Natural killer cell treated with Interleukin-12 subunit alpha and Interleukin-12 subunit beta and Interleukin-15 and Interleukin-18, amount 100 ng/mL, for 72 hours (primary cell): Measurements from ENCODE around the gene PSMD9. TPM values are rescaled to one million over a fixed set of nuclear protein-coding genes. Genes with fewer than 3 reads are reported as not detected.

ENCODE experiments used
- ATAC-seq, 2 donors: fragments of 150-1000 bp; cut with Tn5 transposase in 1 of 2; sonication (Bioruptor Pico), chemical (Tn5 transposase) in 1 of 2; 2 replicates each; pipeline ENCODE4 v1.10.0; 2021
- DNase-seq: peaks from one replicate; pipeline ENCODE4 v3.0.0; 2022; ENCODE audit warnings: low spot score
- H3K27ac Mint-ChIP-seq, 2 donors: 1 replicate in 1 of 2; 2 replicates in 1 of 2; pipeline ENCODE4 v1.8.0; 2022; ENCODE audit warnings: mixed read lengths in 2 of 2, mild to moderate bottlenecking in 1 of 2, moderate library complexity in 1 of 2
- H3K27me3 Mint-ChIP-seq, 2 donors: 1 replicate in 1 of 2; 2 replicates in 1 of 2; pipeline ENCODE4 v1.8.0; 2022; ENCODE audit warnings: mixed read lengths in 2 of 2
- H3K36me3 Mint-ChIP-seq: one replicate; pipeline ENCODE4 v1.8.0; 2022; ENCODE audit warnings: mixed read lengths
- H3K4me1 Mint-ChIP-seq, 2 donors: 1 replicate in 1 of 2; 2 replicates in 1 of 2; pipeline ENCODE4 v1.8.0; 2022; ENCODE audit warnings: low read depth in 2 of 2, mixed read lengths in 2 of 2, mild to moderate bottlenecking in 1 of 2
- H3K4me3 Mint-ChIP-seq: one replicate; pipeline ENCODE4 v1.8.0; 2022; ENCODE audit warnings: mixed read lengths
- H3K9me3 Mint-ChIP-seq: 2 replicates; pipeline ENCODE4 v1.8.0; 2022; ENCODE audit warnings: mixed read lengths
- total RNA-seq, 2 donors: library from RNA; stranded (reverse); gene quantifications; one replicate each; pipeline ENCODE4 v1.2.3, GENCODE V29; 2022

PSMD9 gene
- total RNA-seq, 2 donors from 2014 or later: 56.0 to 61.3 TPM

- H3K4me1 Mint-ChIP-seq: peaks cover 2 to 11% of the 10 kb centered on the region in 2 donors
- H3K27me3 Mint-ChIP-seq: no peaks in the 10 kb centered on the region
- no peak for ATAC-seq
- H3K9me3 Mint-ChIP-seq: no peaks in the 10 kb centered on the region
- DNase-seq: no peak
- H3K36me3 Mint-ChIP-seq: no peaks in the 10 kb centered on the region
- no peak overlapping the region for H3K27ac Mint-ChIP-seq
- no peak overlapping the region for H3K4me3 Mint-ChIP-seq
Measured at GRCh38 chr12:121939992-121940766, 51.6 kb downstream of the PSMD9 start.

GRCh38 chr12:121942145-121942718, 53.6 kb downstream of the PSMD9 start:
- ATAC-seq (no peak), DNase-seq (no peak)
- no peak overlapping the region for H3K4me3 Mint-ChIP-seq
- no peak overlapping the region for H3K27ac Mint-ChIP-seq
- no peaks in the 10 kb centered on the region for H3K36me3 Mint-ChIP-seq
- peaks cover 2 to 11% of the 10 kb centered on the region in 2 donors for H3K4me1 Mint-ChIP-seq
- H3K27me3 Mint-ChIP-seq: peaks cover 0 to 2% of the 10 kb centered on the region in 2 donors
- no peaks in the 10 kb centered on the region for H3K9me3 Mint-ChIP-seq

- no peak for ATAC-seq
Measured at GRCh38 chr12:121943926-121944325, 55.3 kb downstream of the PSMD9 start.

GRCh38 chr12:121946313-121947025, 57.9 kb downstream of the PSMD9 start:
- Mint-ChIP-seq H3K4me3 (no peak overlapping the region), H3K36me3 (no peaks in the 10 kb centered on the region), H3K9me3 (no peaks in the 10 kb centered on the region), H3K27me3 (peaks cover 0 to 7% of the 10 kb centered on the region in 2 donors), H3K4me1 (no peaks in the 10 kb centered on the region), H3K27ac (no peak overlapping the region)
- ATAC-seq (no peak), DNase-seq (no peak)

More at GRCh38 chr12:121943926-121944325, 55.3 kb downstream of the PSMD9 start:
- H3K36me3 Mint-ChIP-seq: no peaks in the 10 kb centered on the region
- no peak for DNase-seq
- no peak overlapping the region for H3K4me3 Mint-ChIP-seq
- no peaks in the 10 kb centered on the region for H3K9me3 Mint-ChIP-seq
- H3K27ac Mint-ChIP-seq: no peak overlapping the region
- H3K27me3 Mint-ChIP-seq: peaks cover 0 to 7% of the 10 kb centered on the region in 2 donors
- H3K4me1 Mint-ChIP-seq: peaks cover 1 to 4% of the 10 kb centered on the region in 2 donors

GRCh38 chr12:121947981-121948380, 59.4 kb downstream of the PSMD9 start:
- no peak for DNase-seq
- no peak for ATAC-seq
- Mint-ChIP-seq H3K4me3 (no peak overlapping the region), H3K9me3 (no peaks in the 10 kb centered on the region), H3K27me3 (peaks cover 0 to 7% of the 10 kb centered on the region in 2 donors), H3K4me1 (no peaks in the 10 kb centered on the region), H3K36me3 (no peaks in the 10 kb centered on the region), H3K27ac (no peak overlapping the region)

GRCh38 chr12:121949648-121950397, 61.2 kb downstream of the PSMD9 start:
- H3K9me3 Mint-ChIP-seq: no peaks in the 10 kb centered on the region
- no peak for DNase-seq
- no peak overlapping the region for H3K4me3 Mint-ChIP-seq
- H3K27me3 Mint-ChIP-seq: peaks cover 0 to 7% of the 10 kb centered on the region in 2 donors
- no peaks in the 10 kb centered on the region for H3K36me3 Mint-ChIP-seq
- no peak for ATAC-seq
- H3K27ac Mint-ChIP-seq: no peak overlapping the region
- H3K4me1 Mint-ChIP-seq: no peaks in the 10 kb centered on the region

GRCh38 chr12:121953117-121953692, 64.6 kb downstream of the PSMD9 start:
- Mint-ChIP-seq H3K4me1 (no peaks in the 10 kb centered on the region), H3K4me3 (no peak overlapping the region), H3K27me3 (no peaks in the 10 kb centered on the region), H3K36me3 (no peaks in the 10 kb centered on the region), H3K27ac (no peak overlapping the region), H3K9me3 (no peaks in the 10 kb centered on the region)
- DNase-seq: no peak
- no peak for ATAC-seq

GRCh38 chr12:121953695-121954094, 65.1 kb downstream of the PSMD9 start:
- no peak for DNase-seq
- no peaks in the 10 kb centered on the region for H3K9me3 Mint-ChIP-seq
- H3K36me3 Mint-ChIP-seq: no peaks in the 10 kb centered on the region
- no peak overlapping the region for H3K4me3 Mint-ChIP-seq
- no peaks in the 10 kb centered on the region for H3K4me1 Mint-ChIP-seq
- H3K27ac Mint-ChIP-seq: no peak overlapping the region
- ATAC-seq: no peak
- H3K27me3 Mint-ChIP-seq: no peaks in the 10 kb centered on the region

- DNase-seq: no peak
- H3K4me3 Mint-ChIP-seq: no peak overlapping the region
- H3K27ac Mint-ChIP-seq: no peak overlapping the region
- no peak for ATAC-seq
- H3K27me3 Mint-ChIP-seq: no peaks in the 10 kb centered on the region
- H3K4me1 Mint-ChIP-seq: no peaks in the 10 kb centered on the region
- H3K9me3 Mint-ChIP-seq: no peaks in the 10 kb centered on the region
- no peaks in the 10 kb centered on the region for H3K36me3 Mint-ChIP-seq
Measured at GRCh38 chr12:121955258-121956237, 67.0 kb downstream of the PSMD9 start.

GRCh38 chr12:121957861-121958515, 69.4 kb downstream of the PSMD9 start:
- Mint-ChIP-seq H3K4me1 (no peaks in the 10 kb centered on the region), H3K27me3 (no peaks in the 10 kb centered on the region), H3K36me3 (no peaks in the 10 kb centered on the region), H3K27ac (no peak overlapping the region), H3K4me3 (no peak overlapping the region), H3K9me3 (no peaks in the 10 kb centered on the region)
- DNase-seq (no peak), ATAC-seq (no peak)

- no peak overlapping the region for H3K4me3 Mint-ChIP-seq
- no peak overlapping the region for H3K27ac Mint-ChIP-seq
Measured at GRCh38 chr12:121958541-121959240, 70.1 kb downstream of the PSMD9 start.

GRCh38 chr12:121960541-121960940, 72.0 kb downstream of the PSMD9 start:
- no peaks in the 10 kb centered on the region for H3K9me3 Mint-ChIP-seq
- no peaks in the 10 kb centered on the region for H3K4me1 Mint-ChIP-seq
- H3K4me3 Mint-ChIP-seq: no peak overlapping the region
- no peaks in the 10 kb centered on the region for H3K36me3 Mint-ChIP-seq
- ATAC-seq (no peak), DNase-seq (no peak)
- no peak overlapping the region for H3K27ac Mint-ChIP-seq
- H3K27me3 Mint-ChIP-seq: no peaks in the 10 kb centered on the region

More at GRCh38 chr12:121958541-121959240, 70.1 kb downstream of the PSMD9 start:
- DNase-seq (no peak), ATAC-seq (no peak)
- Mint-ChIP-seq H3K9me3 (no peaks in the 10 kb centered on the region), H3K36me3 (no peaks in the 10 kb centered on the region), H3K4me1 (no peaks in the 10 kb centered on the region), H3K27me3 (no peaks in the 10 kb centered on the region)
